H1 (cell line): ENCODE measurements around the gene RCSD1. TPM values are rescaled to one million over a fixed set of nuclear protein-coding genes. Genes with fewer than 3 reads are reported as not detected.

Experiments
- polyA plus RNA-seq, 7 experiments: library from polyadenylated mRNA; depleted of rRNA in 3 of 7; stranded (reverse) in 5 of 7; unstranded in 2 of 7; fragments of >200 nt in 5 of 7; fragments of 200-250 nt in 2 of 7; gene quantifications; 1 replicate in 5 of 7; 2 replicates in 1 of 7; 4 replicates in 1 of 7; pipeline versions ENCODE4 v1.2.1 to v1.2.3, GENCODE V29; 2011 to 2013; ENCODE audit warnings: missing spikeins in 2 of 7, mixed read lengths in 2 of 7
- total RNA-seq: library from RNA; stranded (reverse); fragmentation: NEBNext Ultra II Directional; extraction: Animal tissue kit (Norgen Biotek cat#: 25700); gene quantifications from 2 replicates; pipeline ENCODE4 v1.2.1, GENCODE V29; 2021

Gene RCSD1
- total and polyA plus RNA-seq, 2 of the 8 experiments (the other 6 are each of a cell fraction or from before 2014, with no cell fraction given): 0.47 to 0.69 TPM

Other genes with a start within 250 kb of the RCSD1 start
- gene CD247, start 111.7 kb upstream of the RCSD1 start, total RNA-seq: 1.7 and 2.2 TPM in 2 replicates
- gene CD247, start 111.7 kb upstream of the RCSD1 start, polyA plus RNA-seq (2011; rRNA removed): 1.9 and 2.0 TPM in 2 replicates
- gene CREG1, start 76.5 kb upstream of the RCSD1 start, total RNA-seq: 28.7 and 30.1 TPM in 2 replicates
- 23.7 and 29.8 TPM in 2 replicates for gene CREG1, start 76.5 kb upstream of the RCSD1 start, polyA plus RNA-seq (2011; rRNA removed)
- gene MPZL1, start 91.8 kb downstream of the RCSD1 start, total RNA-seq: 120 and 128 TPM in 2 replicates
- gene MPZL1, start 91.8 kb downstream of the RCSD1 start, polyA plus RNA-seq (2011; rRNA removed): 31.1 and 37.8 TPM in 2 replicates